ENCODE data around the gene OPCML.

OPCML gene

DNA sequence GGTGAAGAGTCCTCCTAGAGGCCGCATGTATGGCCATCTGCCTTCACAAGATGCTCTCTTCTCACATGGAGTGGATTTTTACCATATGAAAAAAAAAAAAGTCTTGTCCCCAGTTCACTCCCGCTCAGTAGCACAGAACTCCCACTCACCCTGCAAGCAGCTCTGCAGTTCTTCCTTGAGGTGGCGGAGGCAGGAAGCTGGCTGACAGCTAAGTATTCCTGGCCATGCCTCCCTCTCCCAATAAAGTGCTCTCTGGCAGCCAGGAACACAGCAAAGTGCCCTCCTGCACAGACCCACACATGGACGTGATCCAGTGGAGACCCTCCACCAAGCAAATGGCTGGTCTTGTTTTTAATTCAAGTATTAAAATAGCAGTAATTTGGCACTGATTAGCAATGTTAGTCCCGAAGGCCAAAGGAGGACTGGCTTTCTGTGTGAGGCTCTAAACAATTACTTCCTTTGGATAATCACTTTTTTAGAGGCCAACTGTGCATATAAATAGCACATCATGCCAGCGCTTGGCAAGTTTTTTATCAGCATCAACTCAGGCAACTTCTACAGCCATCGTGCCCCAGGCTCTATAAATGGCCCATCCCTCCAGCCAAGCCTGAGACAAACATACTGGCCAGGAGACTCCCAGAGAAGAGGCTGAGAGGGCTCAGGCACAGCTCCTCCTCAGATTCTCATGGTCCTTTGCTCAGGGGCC, 413.6 kb downstream of the OPCML start:
- Histone ChIP-seq H3K4me3 (ENCODE audit: low read depth, low read length) (no peak overlapping the region), H3K4me1 (ENCODE audit: control insufficient read depth, insufficient read depth, low read length, unreplicated experiment) (no peaks in the 10 kb centered on the region), H2AFZ (ENCODE audit: low read length, unreplicated experiment) (no peak overlapping the region), H3K27me3 (ENCODE audit: insufficient read depth, low read length) (no peaks in the 10 kb centered on the region), H3K36me3 (ENCODE audit: insufficient read depth, low read length) (no peaks in the 10 kb centered on the region), H3K79me2 (ENCODE audit: control insufficient read depth, insufficient read depth, low read length, unreplicated experiment) (no peaks in the 10 kb centered on the region), H3K27ac (ENCODE audit: low read depth, low read length) (no peak overlapping the region)

DNA sequence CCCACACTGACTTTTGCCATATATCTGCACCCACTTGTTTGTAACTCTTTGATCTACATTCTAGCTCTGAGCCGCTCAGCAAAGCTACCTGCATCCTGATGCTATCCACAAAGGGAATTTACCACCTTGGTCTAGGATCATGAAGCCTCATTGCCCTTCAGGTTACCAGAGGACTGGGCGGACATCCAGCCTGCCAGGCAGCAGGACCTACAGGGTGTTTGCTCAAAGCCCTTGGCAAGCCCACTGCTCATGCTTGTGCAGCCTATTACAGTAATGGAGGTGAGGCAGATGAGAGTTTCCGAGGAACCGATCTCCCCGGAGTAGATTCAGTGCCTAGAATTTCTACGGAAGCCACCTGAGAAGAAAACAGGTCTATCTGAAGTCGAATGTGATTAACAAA, 417.2 kb downstream of the OPCML start:
- no peaks in the 10 kb centered on the region for H3K27me3 ChIP-seq (ENCODE audit: insufficient read depth, low read length)
- no peaks in the 10 kb centered on the region for H3K79me2 ChIP-seq (ENCODE audit: control insufficient read depth, insufficient read depth, low read length, unreplicated experiment)
- H3K4me3 ChIP-seq (ENCODE audit: low read depth, low read length): no peak overlapping the region
- no peaks in the 10 kb centered on the region for H3K36me3 ChIP-seq (ENCODE audit: insufficient read depth, low read length)
- no peak overlapping the region for H2AFZ ChIP-seq (ENCODE audit: low read length, unreplicated experiment)
- no peaks in the 10 kb centered on the region for H3K4me1 ChIP-seq (ENCODE audit: control insufficient read depth, insufficient read depth, low read length, unreplicated experiment)
- H3K27ac ChIP-seq (ENCODE audit: low read depth, low read length): no peak overlapping the region

DNA sequence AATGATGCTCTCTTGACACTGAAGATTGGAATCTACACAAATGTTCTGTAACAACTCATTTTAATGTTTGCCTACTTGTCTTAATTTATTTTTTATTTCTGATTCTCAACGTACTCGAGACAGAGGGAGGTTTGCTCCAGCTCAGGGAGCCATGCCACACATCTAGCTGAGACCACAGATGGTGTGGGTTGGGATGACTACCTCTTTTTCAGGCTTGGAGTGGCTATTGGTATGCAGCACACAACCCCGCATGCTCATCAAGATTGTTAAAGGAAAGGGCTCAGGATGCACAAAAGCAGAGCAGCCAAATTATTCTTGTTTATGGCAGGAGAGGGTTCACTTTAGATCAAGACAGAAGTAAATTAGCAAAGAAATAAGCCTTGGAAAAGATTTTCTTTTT, 424.5 kb downstream of the OPCML start:
- H3K79me2 ChIP-seq (ENCODE audit: control insufficient read depth, insufficient read depth, low read length, unreplicated experiment): no peaks in the 10 kb centered on the region
- H3K4me3 ChIP-seq (ENCODE audit: low read depth, low read length): no peak overlapping the region
- no peak overlapping the region for H3K27ac ChIP-seq (ENCODE audit: low read depth, low read length)
- H3K36me3 ChIP-seq (ENCODE audit: insufficient read depth, low read length): no peaks in the 10 kb centered on the region
- H3K4me1 ChIP-seq (ENCODE audit: control insufficient read depth, insufficient read depth, low read length, unreplicated experiment): no peaks in the 10 kb centered on the region
- no peak overlapping the region for H2AFZ ChIP-seq (ENCODE audit: low read length, unreplicated experiment)
- H3K27me3 ChIP-seq (ENCODE audit: insufficient read depth, low read length): no peaks in the 10 kb centered on the region

DNA sequence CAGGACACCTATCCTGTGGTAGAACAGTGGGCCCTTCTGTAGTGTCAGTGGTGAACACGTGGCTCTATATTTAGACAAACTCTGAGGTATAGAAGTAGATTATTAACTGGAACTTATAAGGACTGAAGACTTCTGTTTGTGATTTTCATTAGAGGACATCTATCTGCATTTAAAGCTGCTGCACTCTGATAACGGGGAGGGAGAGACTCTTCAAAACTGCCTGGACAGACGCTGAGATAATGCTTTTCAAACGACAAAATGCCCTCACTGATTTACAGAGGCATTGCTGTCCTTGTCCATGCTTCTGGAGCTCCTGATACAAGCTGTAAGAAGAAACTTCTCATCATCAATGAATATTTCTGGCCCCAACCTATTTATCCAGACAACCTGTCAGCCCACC, 425.2 kb downstream of the OPCML start:
- no peak overlapping the region for H2AFZ ChIP-seq (ENCODE audit: low read length, unreplicated experiment)
- H3K4me3 ChIP-seq (ENCODE audit: low read depth, low read length): no peak overlapping the region
- H3K27me3 ChIP-seq (ENCODE audit: insufficient read depth, low read length): no peaks in the 10 kb centered on the region
- no peaks in the 10 kb centered on the region for H3K79me2 ChIP-seq (ENCODE audit: control insufficient read depth, insufficient read depth, low read length, unreplicated experiment)
- no peak overlapping the region for H3K27ac ChIP-seq (ENCODE audit: low read depth, low read length)
- no peaks in the 10 kb centered on the region for H3K36me3 ChIP-seq (ENCODE audit: insufficient read depth, low read length)
- H3K4me1 ChIP-seq (ENCODE audit: control insufficient read depth, insufficient read depth, low read length, unreplicated experiment): no peaks in the 10 kb centered on the region

DNA sequence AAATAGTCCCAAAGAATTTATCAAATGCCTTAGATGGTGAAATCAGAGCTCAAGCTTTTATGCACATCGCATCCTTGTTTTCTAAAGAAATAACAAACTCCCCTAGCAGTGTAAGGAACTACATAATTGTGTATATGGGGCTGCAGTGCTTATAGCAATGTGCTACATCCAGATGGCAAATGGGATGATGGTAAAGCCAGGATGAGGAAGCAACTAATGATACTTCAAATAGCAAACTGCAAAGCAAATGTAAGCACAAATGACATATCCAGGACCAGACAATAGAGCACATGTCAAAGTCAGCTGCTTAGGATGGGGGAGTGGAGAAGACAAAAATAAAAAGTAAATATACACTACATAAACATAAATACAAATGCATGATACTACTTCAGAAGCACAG, 425.9 kb downstream of the OPCML start:
- no peaks in the 10 kb centered on the region for H3K4me1 ChIP-seq (ENCODE audit: control insufficient read depth, insufficient read depth, low read length, unreplicated experiment)
- H2AFZ ChIP-seq (ENCODE audit: low read length, unreplicated experiment): no peak overlapping the region
- no peak overlapping the region for H3K27ac ChIP-seq (ENCODE audit: low read depth, low read length)
- no peaks in the 10 kb centered on the region for H3K36me3 ChIP-seq (ENCODE audit: insufficient read depth, low read length)
- H3K79me2 ChIP-seq (ENCODE audit: control insufficient read depth, insufficient read depth, low read length, unreplicated experiment): no peaks in the 10 kb centered on the region
- H3K27me3 ChIP-seq (ENCODE audit: insufficient read depth, low read length): no peaks in the 10 kb centered on the region
- no peak overlapping the region for H3K4me3 ChIP-seq (ENCODE audit: low read depth, low read length)

DNA sequence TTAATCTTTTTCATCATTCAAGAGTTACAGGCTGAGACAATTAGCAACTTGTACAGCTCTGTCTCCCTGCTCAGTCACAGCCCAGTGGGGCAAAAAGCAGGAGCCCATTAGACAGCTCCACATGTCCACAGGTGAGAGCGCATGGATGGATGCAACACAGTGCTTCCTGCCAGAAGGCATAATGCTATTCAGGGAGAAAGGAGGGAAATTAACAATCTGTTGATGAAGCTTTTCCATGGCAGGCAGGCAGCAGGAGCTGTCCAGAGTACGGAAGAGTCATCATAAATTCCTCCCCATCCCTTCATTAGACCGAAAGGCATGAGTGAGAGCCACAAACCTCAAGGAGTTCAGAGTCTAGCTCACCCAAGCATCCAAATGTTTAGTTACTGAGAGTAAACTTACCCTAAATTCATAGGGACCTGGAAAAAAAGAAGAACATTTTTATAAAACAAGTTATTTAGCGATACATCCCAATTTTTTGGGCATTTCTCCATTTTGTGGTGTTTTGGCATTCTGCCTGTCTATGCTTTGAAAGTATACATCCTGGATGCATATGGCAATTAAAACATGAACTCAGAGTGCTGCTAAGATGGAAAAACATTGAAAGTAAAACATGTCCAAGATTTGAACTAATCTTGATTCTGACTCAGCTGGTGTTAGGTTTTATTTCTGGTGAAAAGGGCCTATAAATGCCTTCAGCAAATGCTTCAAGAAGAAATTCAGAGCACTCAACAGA, 428.1 kb downstream of the OPCML start:
- Histone ChIP-seq H3K4me1 (ENCODE audit: control insufficient read depth, insufficient read depth, low read length, unreplicated experiment) (no peaks in the 10 kb centered on the region), H3K4me3 (ENCODE audit: low read depth, low read length) (no peak overlapping the region), H3K27me3 (ENCODE audit: insufficient read depth, low read length) (no peaks in the 10 kb centered on the region), H3K36me3 (ENCODE audit: insufficient read depth, low read length) (no peaks in the 10 kb centered on the region), H3K27ac (ENCODE audit: low read depth, low read length) (no peak overlapping the region), H3K79me2 (ENCODE audit: control insufficient read depth, insufficient read depth, low read length, unreplicated experiment) (no peaks in the 10 kb centered on the region), H2AFZ (ENCODE audit: low read length, unreplicated experiment) (no peak overlapping the region)

DNA sequence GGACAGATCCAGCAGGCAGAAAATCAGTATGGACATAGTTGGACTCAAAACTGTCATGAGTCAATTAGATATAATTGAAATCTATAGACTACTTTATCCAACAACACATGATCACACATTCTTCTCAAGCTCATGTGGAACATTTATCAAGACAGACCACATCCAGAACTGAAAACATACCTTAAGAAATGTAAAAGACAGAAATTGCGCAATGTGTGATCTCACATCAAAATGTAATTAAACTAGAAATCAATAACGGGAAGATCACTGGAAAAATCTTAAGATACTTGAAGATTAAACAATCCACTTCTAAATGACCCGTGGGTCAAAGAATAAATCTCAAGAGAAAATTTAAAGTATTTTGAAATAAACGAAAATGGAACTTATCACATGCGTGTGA, 435.3 kb downstream of the OPCML start:
- H3K4me1 ChIP-seq (ENCODE audit: control insufficient read depth, insufficient read depth, low read length, unreplicated experiment): no peaks in the 10 kb centered on the region
- H3K27me3 ChIP-seq (ENCODE audit: insufficient read depth, low read length): no peaks in the 10 kb centered on the region
- H3K4me3 ChIP-seq (ENCODE audit: low read depth, low read length): no peak overlapping the region

DNA sequence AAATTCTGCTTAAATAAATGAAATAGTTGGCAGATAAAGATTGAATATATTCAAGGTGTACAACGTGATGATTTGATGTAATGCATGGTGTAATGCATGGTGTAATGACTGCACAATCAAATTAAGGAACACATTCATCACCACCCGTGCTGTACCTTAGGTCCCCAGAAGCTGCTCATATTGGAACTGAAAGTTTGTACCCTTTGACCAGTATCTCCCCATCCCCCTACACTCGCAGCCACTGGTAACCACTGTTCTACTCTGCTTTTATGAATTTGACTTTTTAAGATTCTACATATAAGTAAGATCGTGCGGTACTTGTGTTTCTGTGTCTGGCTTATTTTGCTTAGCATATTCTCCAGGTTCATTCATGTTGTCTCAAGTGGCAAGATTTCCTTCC, 445.8 kb downstream of the OPCML start:
- H3K27me3 ChIP-seq (ENCODE audit: insufficient read depth, low read length): peaks cover 9% of the 10 kb centered on the region; the same call in 1 of the 2 replicates
- H3K27ac ChIP-seq (ENCODE audit: low read depth, low read length): no peak overlapping the region
- no peaks in the 10 kb centered on the region for H3K79me2 ChIP-seq (ENCODE audit: control insufficient read depth, insufficient read depth, low read length, unreplicated experiment)
- no peaks in the 10 kb centered on the region for H3K4me1 ChIP-seq (ENCODE audit: control insufficient read depth, insufficient read depth, low read length, unreplicated experiment)
- no peaks in the 10 kb centered on the region for H3K36me3 ChIP-seq (ENCODE audit: insufficient read depth, low read length)
- H2AFZ ChIP-seq (ENCODE audit: low read length, unreplicated experiment): no peak overlapping the region
- no peak overlapping the region for H3K4me3 ChIP-seq (ENCODE audit: low read depth, low read length)

More for the DNA sequence above, 435.3 kb downstream of the OPCML start:
- H3K79me2 ChIP-seq (ENCODE audit: control insufficient read depth, insufficient read depth, low read length, unreplicated experiment): no peaks in the 10 kb centered on the region
- H2AFZ ChIP-seq (ENCODE audit: low read length, unreplicated experiment): no peak overlapping the region
- H3K36me3 ChIP-seq (ENCODE audit: insufficient read depth, low read length): no peaks in the 10 kb centered on the region
- H3K27ac ChIP-seq (ENCODE audit: low read depth, low read length): no peak overlapping the region

DNA sequence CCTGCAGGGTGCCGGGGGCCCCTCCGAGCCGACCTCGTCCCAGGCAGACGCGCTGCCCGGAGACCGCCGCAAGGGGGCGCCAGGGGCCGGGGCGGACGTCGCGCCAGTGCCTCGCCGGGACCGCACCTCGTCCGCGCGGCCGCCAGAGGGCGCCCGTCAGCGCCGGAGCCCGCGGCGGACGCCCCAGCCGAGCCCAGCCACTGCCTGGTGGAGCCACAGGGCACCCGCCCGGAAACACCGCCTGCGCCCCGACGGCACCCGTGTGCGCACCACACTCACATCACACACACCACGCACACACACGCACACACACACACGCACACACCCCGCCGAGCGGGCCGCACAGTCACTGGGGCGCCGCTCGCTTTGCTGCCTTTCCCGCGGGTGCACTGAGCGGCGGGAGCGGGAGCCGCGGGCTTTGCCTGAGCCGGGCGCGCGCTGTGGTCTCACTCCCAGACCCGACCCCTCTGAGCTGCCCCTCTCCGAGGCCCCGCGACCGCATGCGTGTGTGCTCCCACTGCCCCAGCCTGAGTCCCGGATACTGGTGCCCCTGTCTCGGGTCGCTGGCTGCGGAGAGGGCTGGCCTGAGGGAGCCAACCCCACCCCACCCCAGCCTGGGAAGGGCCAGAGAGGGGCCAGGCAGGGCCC, 449.3 kb downstream of the OPCML start:
- H3K4me3 ChIP-seq (ENCODE audit: low read depth, low read length): no peak overlapping the region

DNA sequence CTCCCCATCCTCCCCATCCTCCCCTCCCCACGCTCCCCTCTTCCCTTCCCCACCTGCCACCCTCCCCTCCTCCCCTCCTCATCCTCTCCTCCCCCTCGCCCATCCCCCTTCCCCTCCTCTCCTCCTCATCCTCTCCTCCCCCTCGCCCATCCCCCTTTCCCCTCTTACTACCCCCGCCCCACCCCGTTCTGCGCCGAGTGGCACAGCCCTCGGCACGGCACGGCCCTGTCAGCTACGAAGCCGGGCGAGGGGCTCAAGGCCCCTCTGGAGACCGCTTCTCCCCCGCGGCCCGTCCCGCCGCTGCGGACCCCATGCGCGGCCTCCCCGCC, 449.9 kb downstream of the OPCML start:
- Histone ChIP-seq H3K27ac (ENCODE audit: low read depth, low read length) (no peak overlapping the region), H3K4me1 (ENCODE audit: control insufficient read depth, insufficient read depth, low read length, unreplicated experiment) (no peaks in the 10 kb centered on the region), H3K79me2 (ENCODE audit: control insufficient read depth, insufficient read depth, low read length, unreplicated experiment) (no peaks in the 10 kb centered on the region), H3K4me3 (ENCODE audit: low read depth, low read length) (no peak overlapping the region), H2AFZ (ENCODE audit: low read length, unreplicated experiment) (no peak overlapping the region), H3K27me3 (ENCODE audit: insufficient read depth, low read length) (peaks cover 9% of the 10 kb centered on the region; the same call in 1 of the 2 replicates), H3K36me3 (ENCODE audit: insufficient read depth, low read length) (no peaks in the 10 kb centered on the region)

More for the DNA sequence above, 449.3 kb downstream of the OPCML start:
- Histone ChIP-seq H3K27ac (ENCODE audit: low read depth, low read length) (no peak overlapping the region), H2AFZ (ENCODE audit: low read length, unreplicated experiment) (no peak overlapping the region), H3K36me3 (ENCODE audit: insufficient read depth, low read length) (no peaks in the 10 kb centered on the region), H3K27me3 (ENCODE audit: insufficient read depth, low read length) (peaks cover 9% of the 10 kb centered on the region; the same call in 1 of the 2 replicates), H3K4me1 (ENCODE audit: control insufficient read depth, insufficient read depth, low read length, unreplicated experiment) (no peaks in the 10 kb centered on the region), H3K79me2 (ENCODE audit: control insufficient read depth, insufficient read depth, low read length, unreplicated experiment) (no peaks in the 10 kb centered on the region)
